H1 (cell line): Measurements from ENCODE around the gene PYGB. TPM values are rescaled to one million over a fixed set of nuclear protein-coding genes. Genes with fewer than 3 reads are reported as not detected.

Experiments
- KDM1A ChIP-seq: fragments of 200-600, 300-600 bp; sonication (generic); IDR thresholded peaks from 2 replicates; pipeline ENCODE4 v1.7.1; 2016; ENCODE audit warnings: mild to moderate bottlenecking, low read length, borderline replicate concordance
- SUZ12 ChIP-seq: fragments of 200-600 bp; sonication (generic); IDR thresholded peaks from 2 replicates; pipeline ENCODE4 v1.6.1; 2012; ENCODE audit warnings: mild to moderate bottlenecking, inconsistent platforms, low read length, moderate library complexity, mixed read lengths
- TAF1 ChIP-seq: IDR thresholded peaks from 2 replicates; pipeline ENCODE4 v1.6.1; 2011; ENCODE audit warnings: mild to moderate bottlenecking, low read depth, low read length
- polyA plus RNA-seq, 7 experiments: library from polyadenylated mRNA; depleted of rRNA in 3 of 7; stranded (reverse) in 5 of 7; unstranded in 2 of 7; fragments of >200 nt in 5 of 7; fragments of 200-250 nt in 2 of 7; gene quantifications; 1 replicate in 5 of 7; 2 replicates in 1 of 7; 4 replicates in 1 of 7; pipeline versions ENCODE4 v1.2.1 to v1.2.3, GENCODE V29; 2011 to 2013; ENCODE audit warnings: missing spikeins in 2 of 7, mixed read lengths in 2 of 7
- total RNA-seq: library from RNA; stranded (reverse); fragmentation: NEBNext Ultra II Directional; extraction: Animal tissue kit (Norgen Biotek cat#: 25700); gene quantifications from 2 replicates; pipeline ENCODE4 v1.2.1, GENCODE V29; 2021

The PYGB gene
- total and polyA plus RNA-seq, 2 of the 8 experiments (the other 6 are each of a cell fraction or from before 2014, with no cell fraction given) = 26.6 to 56.0 TPM

DNA sequence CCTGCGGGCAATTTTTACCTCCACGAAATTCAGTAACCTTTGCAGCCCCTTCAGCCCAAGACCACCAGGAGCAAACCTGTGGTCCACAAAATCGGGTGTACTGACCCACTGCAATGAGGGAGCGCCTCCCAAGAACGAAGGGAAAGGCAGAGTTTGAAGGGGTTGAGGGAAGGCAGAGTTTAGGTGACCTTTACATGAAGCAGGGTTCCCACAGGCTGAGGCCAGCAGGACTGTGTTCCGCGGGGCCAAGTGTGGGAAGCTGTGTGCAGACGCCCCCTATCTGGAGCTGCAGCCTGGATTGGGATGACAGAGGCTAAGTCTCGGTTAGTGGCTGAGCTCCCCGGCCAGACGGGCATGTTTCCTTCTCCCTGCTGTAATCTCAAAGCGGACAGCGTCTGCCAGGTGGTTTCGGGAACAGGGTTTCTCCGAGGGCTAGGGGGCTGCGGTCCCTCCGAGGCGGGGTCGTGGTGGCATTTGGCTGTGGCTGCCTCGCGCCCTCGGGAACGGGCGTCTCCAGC, 826 bp upstream of the PYGB start (continued):
- no peak for TF ChIP-seq TAF1
- no peak for TF ChIP-seq SUZ12
- no peak for TF ChIP-seq KDM1A
